Lung (tissue), 12 donors: ENCODE data around the gene CD7. TPM values are rescaled to one million over a fixed set of nuclear protein-coding genes. Genes with fewer than 3 reads are reported as not detected.

Experiments
- ATAC-seq: fragments of 200-7000 bp; cut with Tn5 transposase; one replicate; pipeline ENCODE4 v1.9.1; 2020; ENCODE audit warnings: moderate number of reproducible peaks; ENCODE audit not compliant: insufficient read depth, low FRiP score
- DNase-seq, 3 donors: peaks; one replicate each; pipeline ENCODE4 v3.0.0-alpha.2; 2013 to 2017
- H3K27ac ChIP-seq, 2 donors: one replicate each; pipeline ENCODE4 v1.5.1; 2013; ENCODE audit warnings: mild to moderate bottlenecking in 2 of 2, moderate library complexity in 2 of 2, control low read depth in 1 of 2, inconsistent platforms in 1 of 2, low read depth in 1 of 2, low read length in 1 of 2
- H3K27me3 ChIP-seq, 3 donors: one replicate each; pipeline ENCODE4 v1.5.1; 2013; ENCODE audit warnings: low read length in 2 of 3; ENCODE audit not compliant: control insufficient read depth in 3 of 3, insufficient read depth in 3 of 3
- H3K36me3 ChIP-seq, 4 donors: one replicate each; pipeline ENCODE4 v1.5.1; 2013; ENCODE audit warnings: low read length in 4 of 4, mild to moderate bottlenecking in 1 of 4, moderate library complexity in 1 of 4; ENCODE audit not compliant: control insufficient read depth in 4 of 4, insufficient read depth in 4 of 4
- H3K4me1 ChIP-seq, 5 donors: one replicate each; pipeline ENCODE4 v1.5.1; 2013; ENCODE audit warnings: low read length in 5 of 5, mild to moderate bottlenecking in 2 of 5, moderate library complexity in 1 of 5; ENCODE audit not compliant: control insufficient read depth in 5 of 5, insufficient read depth in 5 of 5
- H3K4me3 ChIP-seq: one replicate; pipeline ENCODE4 v1.5.1; 2013; ENCODE audit warnings: mild to moderate bottlenecking, control low read depth, moderate library complexity
- H3K9ac ChIP-seq, 2 donors: one replicate each; pipeline ENCODE4 v1.5.1; 2013; ENCODE audit warnings: low read length in 2 of 2, control low read depth in 1 of 2; ENCODE audit not compliant: insufficient read depth in 1 of 2
- H3K9me3 ChIP-seq, 4 donors: one replicate each; pipeline ENCODE4 v1.5.1; 2013; ENCODE audit warnings: low read length in 3 of 4, mild to moderate bottlenecking in 1 of 4, moderate library complexity in 1 of 4; ENCODE audit not compliant: control insufficient read depth in 4 of 4, insufficient read depth in 3 of 4
- WGBS, 2 donors: extraction: QIAGEN DNeasy Blood & Tissue Kit; methylation state at CpG; one replicate each; pipeline ENCODE4 v1.1.7; 2013; 5-methylcytosine and 5-hydroxymethylcytosine counted together
- polyA plus RNA-seq, 2 donors: library from polyadenylated mRNA; stranded (reverse); fragments of 200-250 nt; gene quantifications; one replicate each; pipeline ENCODE4 v1.2.1, GENCODE V29; 2013
- total RNA-seq, 2 donors: library from RNA; depleted of rRNA in 1 of 2; stranded (reverse); fragments of >200 nt in 1 of 2; gene quantifications; one replicate each; pipeline ENCODE4 v1.2.1, GENCODE V29; 2014 to 2021
- TF ChIP-seq, protein P1 (sequence below): IDR thresholded peaks from 2 replicates; pipeline ENCODE4 v1.5.1; 2012; ENCODE audit warnings: mild to moderate bottlenecking; ENCODE audit errors: control extremely low read depth, extremely low read depth
- donor health status: control.
- donor health status: control.
- donor health status: Bipolar disorder and iron deficiency.
- donor health status: healthy.
- donor health status: DM: yes; HTN: yes; CAD: no.

Gene CD7
- total and polyA plus RNA-seq, 4 donors: 2.3 to 10.7 (median 6.1) TPM

DNA sequence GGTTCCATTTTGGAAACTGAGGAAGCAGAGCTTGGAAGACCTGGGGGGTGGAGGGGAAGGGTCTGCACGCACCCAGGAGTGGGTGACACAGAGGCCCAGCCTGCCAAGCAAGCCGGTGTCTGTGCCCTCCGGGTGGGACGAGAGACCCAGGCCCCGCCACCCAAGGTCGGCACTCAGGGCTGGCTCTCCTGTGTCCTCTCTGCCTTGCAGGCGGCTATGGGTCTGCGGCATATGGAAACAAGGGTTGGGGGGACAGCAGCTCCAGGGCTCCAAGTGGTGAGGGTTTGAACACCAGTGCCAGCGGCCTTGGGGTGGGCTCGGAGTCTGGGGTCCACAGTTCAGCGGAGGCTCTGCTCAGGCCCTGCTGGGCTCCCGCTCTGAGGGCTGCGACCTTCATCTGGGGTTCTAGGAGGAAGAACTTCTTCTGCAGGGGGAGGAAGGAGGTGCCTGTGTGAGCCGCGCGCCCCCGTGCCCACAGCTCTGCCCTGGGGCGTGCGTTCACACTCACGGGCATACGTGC lies 4.6 kb upstream of the CD7 start:
- Histone ChIP-seq H3K27ac (no peak overlapping the region), H3K9ac (no peak overlapping the region), H3K4me3 (no peak overlapping the region), H3K36me3 (peaks cover 0 to 8% (median 0%) of the 10 kb centered on the region in 4 donors), H3K27me3 (peaks cover 0 to 11% (median 0%) of the 10 kb centered on the region in 3 donors), H3K9me3 (no peaks in the 10 kb centered on the region), H3K4me1 (peaks cover 0 to 3% (median 0%) of the 10 kb centered on the region in 5 donors)
- DNase-seq (no peak), ATAC-seq (no peak)
- WGBS, 2 donors: 69 to 75% methylated on average over 19 to 21 of the region's 21 CpGs
- TF ChIP-seq, protein P1, sequence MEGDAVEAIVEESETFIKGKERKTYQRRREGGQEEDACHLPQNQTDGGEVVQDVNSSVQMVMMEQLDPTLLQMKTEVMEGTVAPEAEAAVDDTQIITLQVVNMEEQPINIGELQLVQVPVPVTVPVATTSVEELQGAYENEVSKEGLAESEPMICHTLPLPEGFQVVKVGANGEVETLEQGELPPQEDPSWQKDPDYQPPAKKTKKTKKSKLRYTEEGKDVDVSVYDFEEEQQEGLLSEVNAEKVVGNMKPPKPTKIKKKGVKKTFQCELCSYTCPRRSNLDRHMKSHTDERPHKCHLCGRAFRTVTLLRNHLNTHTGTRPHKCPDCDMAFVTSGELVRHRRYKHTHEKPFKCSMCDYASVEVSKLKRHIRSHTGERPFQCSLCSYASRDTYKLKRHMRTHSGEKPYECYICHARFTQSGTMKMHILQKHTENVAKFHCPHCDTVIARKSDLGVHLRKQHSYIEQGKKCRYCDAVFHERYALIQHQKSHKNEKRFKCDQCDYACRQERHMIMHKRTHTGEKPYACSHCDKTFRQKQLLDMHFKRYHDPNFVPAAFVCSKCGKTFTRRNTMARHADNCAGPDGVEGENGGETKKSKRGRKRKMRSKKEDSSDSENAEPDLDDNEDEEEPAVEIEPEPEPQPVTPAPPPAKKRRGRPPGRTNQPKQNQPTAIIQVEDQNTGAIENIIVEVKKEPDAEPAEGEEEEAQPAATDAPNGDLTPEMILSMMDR: no peak

DNA sequence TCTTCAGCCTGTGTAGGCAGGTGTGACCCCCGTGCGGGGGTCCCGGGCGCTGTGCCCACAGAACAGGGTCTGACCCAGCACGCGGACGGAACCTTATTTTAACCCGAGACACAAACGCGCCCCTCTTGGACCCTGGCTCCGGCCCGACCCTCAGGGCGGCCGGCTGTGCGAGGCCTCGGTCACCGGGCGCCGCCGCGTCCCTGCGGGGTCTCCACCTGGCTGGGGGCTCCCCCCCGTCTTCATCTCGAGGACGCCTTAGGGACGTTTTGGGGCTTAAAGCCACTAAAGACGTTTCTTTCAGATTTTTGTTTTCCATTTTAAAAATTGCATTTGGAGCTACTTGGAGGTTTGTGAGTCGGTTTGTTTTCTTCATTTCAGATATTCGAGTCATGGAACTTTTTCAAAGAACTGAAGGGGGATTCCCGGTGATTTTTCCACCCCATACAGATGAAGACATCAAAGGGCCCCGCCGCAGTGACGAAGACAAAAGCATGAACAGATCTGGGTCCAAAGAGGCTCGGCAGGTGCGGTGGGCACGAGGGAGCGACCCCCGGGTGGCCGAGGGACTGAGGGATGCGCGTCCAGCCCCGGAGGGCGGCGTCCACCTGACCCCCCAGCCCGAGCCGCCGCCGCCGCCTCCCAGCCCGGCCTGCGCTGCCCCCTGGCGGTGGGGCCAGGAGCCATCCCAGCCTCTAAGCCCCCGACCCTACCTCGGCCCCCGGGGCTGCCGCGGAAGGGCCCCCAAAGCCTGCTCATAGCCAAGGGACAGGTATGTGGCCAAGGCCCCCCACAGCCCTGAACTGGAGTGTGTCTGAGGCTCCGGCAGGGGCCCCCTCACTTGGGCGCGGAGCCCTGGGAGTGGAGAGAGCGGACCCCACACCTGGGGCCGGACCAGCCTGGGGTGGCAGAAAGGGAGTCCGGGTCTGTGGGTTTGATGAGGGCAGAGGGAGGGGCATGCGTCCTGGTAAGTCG lies 3.8 kb upstream of the CD7 start:
- no peak overlapping the region for H3K27ac ChIP-seq
- no peaks in the 10 kb centered on the region for H3K9me3 ChIP-seq
- no peak overlapping the region for H3K9ac ChIP-seq
- peaks cover 0 to 3% (median 0%) of the 10 kb centered on the region in 5 donors for H3K4me1 ChIP-seq
- DNase-seq (no peak), ATAC-seq (no peak)
- WGBS, 2 donors: 40 to 50% methylated on average over 63 to 65 of the region's 65 CpGs
- H3K4me3 ChIP-seq: no peak overlapping the region
- H3K36me3 ChIP-seq: peaks cover 0 to 8% (median 0%) of the 10 kb centered on the region in 4 donors
- H3K27me3 ChIP-seq: peaks cover 0 to 14% (median 0%) of the 10 kb centered on the region in 3 donors
- TF ChIP-seq, protein P1: peak; percentile 63

DNA sequence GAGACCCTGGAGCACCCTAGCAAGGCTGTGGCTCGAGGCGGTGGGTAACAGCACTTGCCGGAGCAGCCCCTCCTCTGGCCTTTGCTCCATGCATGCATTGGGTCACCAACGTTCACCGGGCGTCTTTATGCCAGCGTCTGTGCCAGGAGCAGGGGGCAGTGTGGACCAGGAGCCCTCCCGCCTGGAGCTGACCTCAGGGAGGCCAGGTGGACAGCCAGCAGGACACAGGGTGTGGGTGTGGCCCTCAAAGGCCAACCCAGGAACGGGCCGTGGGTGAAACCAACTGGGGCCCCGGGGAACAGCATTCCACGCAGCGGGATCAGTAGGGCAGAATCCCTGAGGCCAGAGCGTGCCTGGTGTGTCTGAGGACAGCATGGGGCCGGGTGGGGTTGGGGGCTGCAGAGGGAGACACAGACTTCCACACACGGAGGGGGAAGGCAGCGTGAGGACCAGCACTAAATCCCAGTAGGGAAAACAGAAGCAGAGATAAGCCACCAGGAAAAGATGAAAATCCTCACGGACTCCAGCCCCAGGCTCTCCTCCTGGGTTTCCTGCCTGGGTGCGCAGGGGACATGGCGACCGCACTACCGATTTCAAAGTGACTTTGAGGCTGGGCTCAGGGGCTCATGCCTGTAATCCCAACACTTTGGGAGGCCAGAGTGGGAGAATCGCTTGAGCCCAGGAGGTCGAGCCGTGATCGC lies 2.9 kb upstream of the CD7 start:
- H3K4me3 ChIP-seq: no peak overlapping the region
- ATAC-seq (no peak), DNase-seq (no peak)
- no peak overlapping the region for H3K27ac ChIP-seq
- H3K36me3 ChIP-seq: peaks cover 0 to 4% (median 0%) of the 10 kb centered on the region in 4 donors
- H3K27me3 ChIP-seq: peaks cover 0 to 23% (median 0%) of the 10 kb centered on the region in 3 donors
- WGBS, 2 donors: 74 to 89% methylated on average over 26 of the region's 26 CpGs
- TF ChIP-seq, protein P1: no peak
- H3K9ac ChIP-seq: no peak overlapping the region
- H3K9me3 ChIP-seq: no peaks in the 10 kb centered on the region
- peaks cover 0 to 7% (median 3%) of the 10 kb centered on the region in 5 donors for H3K4me1 ChIP-seq
